Activated naive CD8-positive, alpha-beta T cell treated with anti-CD3 and anti-CD28 coated beads, Interleukin-2, amount 50 U/mL, for 24 hours (primary cell): ENCODE data around the gene TREM1.
A peak's percentile ranks its signal among the peaks of the same experiment; 100 is the strongest.
"Not testable (repeated sequence)": the region's sequence is repeated elsewhere in the genome, so short reads cannot be mapped to it uniquely, and the experiment has no call there.

Source experiments
- ATAC-seq: fragments of 150-1000 bp; cut with Tn5 transposase; one replicate; pipeline ENCODE4 v1.10.0; 2021
- DNase-seq: peaks from one replicate; pipeline ENCODE4 v3.0.0; 2021
- H3K27ac Mint-ChIP-seq: one replicate; pipeline ENCODE4 v1.8.0; 2021; ENCODE audit warnings: mild to moderate bottlenecking, mixed read lengths
- H3K27me3 Mint-ChIP-seq: one replicate; pipeline ENCODE4 v1.8.0; 2021; ENCODE audit warnings: mixed read lengths
- H3K36me3 Mint-ChIP-seq: one replicate; pipeline ENCODE4 v1.8.0; 2021; ENCODE audit warnings: low read depth, mixed read lengths
- H3K4me1 Mint-ChIP-seq: one replicate; pipeline ENCODE4 v1.8.0; 2021; ENCODE audit warnings: mixed read lengths
- H3K4me3 Mint-ChIP-seq: one replicate; pipeline ENCODE4 v1.8.0; 2021; ENCODE audit warnings: mild to moderate bottlenecking, moderate library complexity, mixed read lengths
- H3K9me3 Mint-ChIP-seq: one replicate; pipeline ENCODE4 v1.8.0; 2021; ENCODE audit warnings: mixed read lengths

Gene TREM1

DNA sequence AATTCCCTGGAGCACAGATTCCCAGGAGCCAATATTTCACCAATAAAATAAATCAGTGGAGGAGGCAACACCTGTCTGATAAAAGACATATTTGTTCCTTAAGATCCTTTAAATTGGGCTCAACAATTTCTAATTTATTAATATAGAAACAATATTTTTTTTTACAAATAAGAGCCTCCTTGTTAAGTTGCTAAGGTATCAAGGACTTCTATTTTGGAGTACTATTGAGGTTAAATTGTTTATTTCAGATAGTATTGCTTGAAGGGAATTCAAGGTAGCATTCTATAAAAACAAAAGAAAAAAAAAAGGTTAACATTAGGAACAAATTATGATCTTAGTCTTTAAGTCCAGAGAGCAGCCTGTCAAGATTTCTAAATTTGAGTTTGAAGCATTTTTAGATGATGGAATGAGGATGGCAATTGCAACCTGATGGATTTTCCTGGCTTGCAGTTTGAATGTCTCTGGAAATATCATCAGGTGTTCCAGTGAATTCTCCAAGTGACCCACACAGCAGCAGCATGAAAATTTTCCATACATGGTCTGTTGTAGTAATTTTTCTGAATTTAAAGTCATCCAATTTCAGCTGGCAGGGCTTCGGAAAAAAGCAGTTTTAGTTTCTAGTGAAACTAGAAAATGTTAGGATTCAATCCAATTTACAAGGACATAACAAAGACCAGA lies 29.6 kb upstream of the TREM1 start:
- Mint-ChIP-seq H3K4me1 (peaks cover 12% of the 10 kb centered on the region), H3K9me3 (no peaks in the 10 kb centered on the region), H3K4me3 (no peak overlapping the region), H3K27me3 (peaks cover 13% of the 10 kb centered on the region), H3K27ac (no peak overlapping the region), H3K36me3 (no peaks in the 10 kb centered on the region)
- no peak for ATAC-seq
- no peak for DNase-seq

DNA sequence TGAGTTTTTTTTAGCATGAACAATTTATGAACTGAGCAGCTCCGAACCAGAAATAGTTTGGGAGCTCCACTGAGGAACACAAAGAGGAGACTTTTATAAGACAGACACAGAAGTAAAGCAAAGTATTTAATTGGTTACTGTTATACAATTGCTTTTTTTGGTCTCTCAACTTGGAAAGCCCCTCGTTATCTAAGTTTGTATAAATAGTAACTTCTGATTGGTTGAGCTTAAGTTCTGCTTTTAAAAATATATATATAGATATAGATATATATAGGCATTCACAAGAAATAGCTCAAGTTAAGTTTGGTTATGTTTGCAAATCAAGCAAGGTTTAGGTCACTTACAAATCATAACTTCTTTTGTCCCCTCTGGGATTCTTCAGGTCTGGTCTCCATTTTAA lies 28.7 kb upstream of the TREM1 start:
- H3K4me1 Mint-ChIP-seq: peaks cover 12% of the 10 kb centered on the region
- H3K27ac Mint-ChIP-seq: no peak overlapping the region
- ATAC-seq: no peak
- no peaks in the 10 kb centered on the region for H3K9me3 Mint-ChIP-seq
- H3K36me3 Mint-ChIP-seq: no peaks in the 10 kb centered on the region
- H3K27me3 Mint-ChIP-seq: peaks cover 13% of the 10 kb centered on the region
- no peak for DNase-seq
- no peak overlapping the region for H3K4me3 Mint-ChIP-seq

DNA sequence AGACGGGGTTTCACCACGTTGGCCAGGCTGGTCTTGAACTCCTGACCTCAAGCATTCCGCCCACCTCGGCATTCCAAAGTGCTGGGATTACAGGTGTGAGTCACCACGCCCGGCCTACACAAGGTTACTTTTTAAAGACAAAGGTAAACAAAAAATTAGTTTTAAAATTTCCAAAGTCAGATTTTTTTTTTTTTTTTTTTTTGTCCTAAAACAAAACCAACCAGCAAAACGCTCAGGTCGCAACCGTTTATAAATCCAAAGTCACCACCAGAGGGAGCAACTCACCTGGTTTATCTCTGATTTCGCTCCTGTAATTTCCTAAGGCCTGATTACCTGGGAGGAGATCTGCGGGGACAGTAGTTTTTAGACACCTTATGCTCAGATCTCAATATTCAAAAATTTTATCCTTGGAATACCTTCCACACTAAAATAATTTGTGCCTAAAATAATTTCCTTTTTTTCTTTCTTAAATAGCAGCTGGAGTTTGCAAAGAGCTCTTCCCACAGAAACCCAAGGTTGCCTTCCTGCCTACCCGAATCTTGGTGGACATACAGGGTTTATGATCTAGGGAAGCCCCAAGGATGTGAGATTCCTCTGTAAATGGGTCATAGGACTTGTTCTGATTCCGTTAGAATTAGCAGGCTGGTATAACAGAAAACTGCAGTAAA lies 19.8 kb upstream of the TREM1 start:
- H3K36me3 Mint-ChIP-seq: no peaks in the 10 kb centered on the region
- no peak overlapping the region for H3K27ac Mint-ChIP-seq
- H3K27me3 Mint-ChIP-seq: peaks cover 2% of the 10 kb centered on the region
- no peak for ATAC-seq
- no peak overlapping the region for H3K4me3 Mint-ChIP-seq
- peak; percentile 51 for DNase-seq
- peaks cover 5% of the 10 kb centered on the region for H3K9me3 Mint-ChIP-seq
- peaks cover 12% of the 10 kb centered on the region for H3K4me1 Mint-ChIP-seq

DNA sequence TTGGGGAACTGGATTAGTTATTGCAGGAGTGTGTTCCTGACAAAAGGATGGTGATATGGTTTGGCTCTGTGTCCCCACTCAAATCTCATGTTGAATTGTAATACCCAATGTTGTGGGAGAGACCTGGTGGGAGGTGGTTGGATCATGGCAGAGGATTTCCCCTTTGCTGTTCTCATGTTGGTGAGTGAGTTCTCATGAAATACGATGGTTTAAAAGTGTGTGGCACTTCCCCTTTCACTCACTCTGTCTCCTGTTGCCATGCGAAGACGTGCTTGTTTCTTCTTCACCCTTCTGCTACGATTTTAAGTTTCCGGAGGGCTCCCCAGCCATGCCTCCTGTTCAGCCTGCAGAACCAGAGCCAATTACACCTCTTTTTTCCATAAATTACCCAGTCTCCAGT lies 16.2 kb upstream of the TREM1 start:
- H3K4me1 Mint-ChIP-seq: peaks cover 38% of the 10 kb centered on the region
- H3K27me3 Mint-ChIP-seq: no peaks in the 10 kb centered on the region

DNA sequence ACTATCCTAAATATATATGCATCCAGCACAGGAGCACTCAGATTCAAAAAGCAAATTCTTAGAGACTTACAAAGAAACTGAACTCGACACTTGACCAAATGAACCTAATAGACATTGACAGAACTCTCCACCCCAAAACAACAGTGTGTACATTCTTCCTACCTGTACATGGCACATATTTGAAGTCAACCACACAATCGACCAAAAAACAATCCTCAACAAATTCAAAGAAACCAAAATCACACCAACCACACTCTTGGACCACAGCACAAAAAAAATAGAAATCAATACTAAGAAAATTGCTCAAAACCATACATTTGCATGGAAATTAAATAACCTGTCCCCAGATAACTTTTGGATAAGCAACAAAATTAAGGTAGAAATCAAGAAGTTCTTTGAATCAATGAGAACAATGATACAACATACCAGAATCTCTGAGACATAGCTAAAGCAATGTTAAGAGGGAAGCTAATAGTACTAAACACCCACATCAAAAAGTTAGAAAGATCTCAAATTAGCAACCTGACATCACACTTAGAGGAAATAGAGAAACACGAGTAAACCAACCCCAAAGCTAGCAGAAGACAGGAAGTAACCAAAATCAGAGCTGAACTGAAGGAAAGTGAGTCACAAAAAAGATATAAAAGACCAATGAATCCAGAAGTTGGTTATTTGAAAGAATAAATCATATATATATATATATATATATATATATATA lies 12.5 kb upstream of the TREM1 start:
- Mint-ChIP-seq H3K27ac (peak overlapping the region; percentile 60), H3K36me3 (no peaks in the 10 kb centered on the region), H3K27me3 (no peaks in the 10 kb centered on the region), H3K4me1 (peaks cover 53% of the 10 kb centered on the region), H3K4me3 (peak overlapping the region; percentile 33), H3K9me3 (peaks cover 30% of the 10 kb centered on the region)
- ATAC-seq: peak; percentile 46
- no peak for DNase-seq

More for the DNA sequence above, 16.2 kb upstream of the TREM1 start:
- Mint-ChIP-seq H3K4me3 (no peak overlapping the region), H3K36me3 (no peaks in the 10 kb centered on the region), H3K9me3 (peaks cover 18% of the 10 kb centered on the region), H3K27ac (no peak overlapping the region)
- DNase-seq: no peak
- ATAC-seq: no peak

DNA sequence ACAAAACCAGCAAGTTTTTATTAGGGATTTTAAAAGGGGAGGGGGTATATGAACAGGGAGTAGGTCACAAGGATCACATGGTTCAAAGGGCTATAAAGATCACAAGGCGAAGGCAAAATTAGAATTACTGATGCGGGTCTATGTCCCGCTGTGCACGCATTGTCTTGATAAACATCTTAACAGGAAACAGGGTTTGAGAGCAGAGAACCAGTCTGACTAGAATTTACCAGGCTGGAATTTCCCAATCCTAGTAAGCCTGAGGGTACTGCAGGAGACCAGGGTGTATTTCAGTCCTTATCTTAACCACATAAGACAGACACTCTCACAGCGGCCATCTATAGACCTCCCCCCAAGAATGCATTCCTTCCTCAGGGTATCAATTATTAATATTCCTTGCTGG lies 10.8 kb upstream of the TREM1 start:
- not testable (repeated sequence) for DNase-seq, ATAC-seq, H3K27ac Mint-ChIP-seq, H3K36me3 Mint-ChIP-seq, H3K27me3 Mint-ChIP-seq, H3K4me3 Mint-ChIP-seq
- H3K9me3 Mint-ChIP-seq: peaks cover 30% of the 10 kb centered on the region
- peaks cover 48% of the 10 kb centered on the region for H3K4me1 Mint-ChIP-seq

DNA sequence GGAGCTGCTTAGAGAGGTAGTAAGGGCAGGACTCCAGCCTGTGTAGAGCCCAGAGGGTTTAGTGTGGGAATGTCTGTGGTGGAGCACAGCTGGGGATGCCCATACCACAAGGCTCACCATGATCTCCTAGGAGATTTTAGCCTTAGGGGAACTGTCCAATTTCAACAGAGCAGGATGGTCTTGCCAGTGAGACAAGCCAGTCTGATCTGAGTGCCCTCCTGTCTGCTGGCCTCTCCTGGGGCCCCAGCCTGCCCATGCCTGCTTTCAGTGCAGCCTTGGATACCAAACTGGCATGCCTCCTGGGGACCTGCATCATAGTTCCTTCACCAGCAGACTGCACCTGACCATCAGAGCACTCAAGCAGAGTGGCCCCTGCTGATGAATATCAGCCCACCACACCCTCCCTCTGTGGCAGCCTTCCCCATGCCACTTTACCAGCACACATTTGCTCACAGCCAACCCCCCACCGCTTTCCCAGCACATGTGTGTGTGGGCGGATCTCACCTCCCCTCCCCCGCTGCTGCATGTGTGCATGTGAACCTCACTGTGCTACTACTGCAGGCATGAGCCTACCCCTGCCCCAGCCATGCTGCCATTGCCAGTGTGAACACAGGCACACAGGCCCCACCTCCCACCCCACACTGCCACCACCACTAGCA lies 7.9 kb upstream of the TREM1 start:
- no peak overlapping the region for H3K4me3 Mint-ChIP-seq
- no peaks in the 10 kb centered on the region for H3K36me3 Mint-ChIP-seq
- H3K4me1 Mint-ChIP-seq: peaks cover 37% of the 10 kb centered on the region
- ATAC-seq: no peak
- H3K27ac Mint-ChIP-seq: no peak overlapping the region
- H3K27me3 Mint-ChIP-seq: no peaks in the 10 kb centered on the region
- peaks cover 25% of the 10 kb centered on the region for H3K9me3 Mint-ChIP-seq
- peak; percentile 18 for DNase-seq

DNA sequence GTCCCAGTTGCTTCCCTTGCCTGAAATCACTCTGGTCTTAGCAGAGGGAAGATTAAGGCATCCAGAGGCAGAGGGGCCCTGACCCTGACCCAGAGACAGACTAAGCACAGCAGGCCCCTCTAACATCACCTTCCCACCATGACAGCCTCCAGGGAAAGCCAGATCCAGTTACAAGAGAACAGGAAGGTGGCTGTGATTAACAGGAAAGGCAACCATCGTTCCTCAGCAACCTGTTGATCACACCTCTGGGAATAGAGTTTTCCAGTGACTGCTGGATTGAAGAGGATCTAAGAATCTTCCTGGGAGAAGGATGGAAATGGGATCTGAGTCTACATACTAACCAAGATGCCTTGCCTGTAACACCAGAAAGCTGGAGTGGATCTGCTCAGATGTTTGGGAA lies 5.2 kb upstream of the TREM1 start:
- H3K27me3 Mint-ChIP-seq: no peaks in the 10 kb centered on the region
- H3K9me3 Mint-ChIP-seq: peaks cover 6% of the 10 kb centered on the region
- no peak for DNase-seq
- H3K27ac Mint-ChIP-seq: no peak overlapping the region
- H3K36me3 Mint-ChIP-seq: no peaks in the 10 kb centered on the region
- H3K4me1 Mint-ChIP-seq: peaks cover 29% of the 10 kb centered on the region
- no peak for ATAC-seq
- no peak overlapping the region for H3K4me3 Mint-ChIP-seq

DNA sequence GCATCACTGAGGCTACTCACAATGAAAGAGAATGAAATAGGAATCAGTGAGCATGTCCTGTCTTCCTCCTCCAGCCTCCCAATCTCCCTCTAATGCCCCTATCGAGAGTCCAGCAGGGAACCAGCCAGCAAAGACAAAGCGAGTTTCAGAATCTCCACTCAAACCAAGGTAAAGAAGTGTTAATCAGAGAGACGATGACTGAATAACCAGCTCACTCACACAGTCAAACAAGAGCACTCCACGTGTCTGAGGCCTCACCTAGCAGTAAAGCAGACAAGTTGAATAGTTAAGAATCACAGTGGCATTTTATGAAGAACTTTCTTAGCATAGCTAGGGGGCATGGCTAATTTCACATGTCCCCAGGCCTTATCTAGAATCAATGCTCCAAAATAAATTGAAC lies 3.3 kb upstream of the TREM1 start:
- Mint-ChIP-seq H3K4me1 (peaks cover 25% of the 10 kb centered on the region), H3K27ac (no peak overlapping the region), H3K4me3 (no peak overlapping the region), H3K27me3 (no peaks in the 10 kb centered on the region), H3K36me3 (no peaks in the 10 kb centered on the region), H3K9me3 (no peaks in the 10 kb centered on the region)
- ATAC-seq (no peak), DNase-seq (no peak)

DNA sequence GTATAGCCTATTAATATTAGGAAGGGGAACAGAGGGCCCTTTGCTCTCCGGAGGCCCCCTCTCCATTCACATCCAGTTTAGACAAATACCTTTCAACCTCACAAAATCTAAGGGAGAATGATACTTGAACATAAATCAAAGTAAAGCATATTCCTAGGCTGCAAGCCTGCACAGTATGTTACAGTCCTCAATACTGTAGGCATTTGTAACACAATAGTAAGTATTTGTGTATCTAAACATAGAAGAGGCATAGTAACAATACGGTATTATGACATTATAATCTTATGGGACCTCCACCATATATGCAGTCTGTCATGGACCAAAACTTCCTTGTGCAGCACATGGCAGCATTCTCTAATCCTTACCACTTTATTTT lies 2.3 kb upstream of the TREM1 start:
- no peak for DNase-seq
- Mint-ChIP-seq H3K36me3 (no peaks in the 10 kb centered on the region), H3K27me3 (peaks cover 2% of the 10 kb centered on the region), H3K4me3 (no peak overlapping the region), H3K4me1 (peaks cover 23% of the 10 kb centered on the region), H3K9me3 (no peaks in the 10 kb centered on the region), H3K27ac (peak overlapping the region; percentile 11)
- no peak for ATAC-seq

DNA sequence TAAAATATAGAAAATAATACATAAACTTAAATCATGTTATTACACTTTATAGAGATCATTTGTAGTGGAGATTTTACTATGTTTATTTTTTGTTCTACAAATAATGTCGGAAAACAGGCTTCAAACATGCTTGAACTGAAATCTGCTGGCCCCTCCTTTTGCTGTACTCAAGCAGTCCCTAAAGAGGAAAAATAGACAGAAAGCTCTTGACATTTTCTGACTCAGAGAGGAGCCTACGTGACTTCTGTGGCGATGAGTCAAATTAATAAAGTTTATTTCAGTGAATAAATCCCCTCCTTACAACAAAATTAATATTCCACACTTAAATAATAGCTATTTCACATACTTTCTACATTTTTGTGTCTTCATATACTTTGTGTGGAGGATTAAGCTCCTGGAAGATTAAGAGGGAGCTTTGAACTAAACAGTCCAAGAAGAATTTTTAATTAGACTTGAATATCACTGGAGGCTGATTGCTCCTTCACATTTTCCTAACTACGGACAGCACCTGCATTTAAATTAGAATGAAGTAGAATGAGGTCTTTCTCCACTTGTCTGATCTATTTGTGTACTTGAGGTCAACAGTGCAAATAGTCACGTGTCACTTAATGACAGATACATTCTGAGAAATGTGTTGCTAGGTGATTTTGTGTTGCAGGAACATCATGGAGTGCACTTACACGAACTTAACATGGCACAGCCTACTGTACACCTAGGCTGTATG lies 1.7 kb upstream of the TREM1 start:
- Mint-ChIP-seq H3K9me3 (no peaks in the 10 kb centered on the region), H3K36me3 (no peaks in the 10 kb centered on the region), H3K27ac (peak overlapping the region; percentile 63), H3K27me3 (peaks cover 2% of the 10 kb centered on the region), H3K4me3 (no peak overlapping the region), H3K4me1 (peaks cover 25% of the 10 kb centered on the region)
- no peak for DNase-seq
- peak; percentile 62 for ATAC-seq

DNA sequence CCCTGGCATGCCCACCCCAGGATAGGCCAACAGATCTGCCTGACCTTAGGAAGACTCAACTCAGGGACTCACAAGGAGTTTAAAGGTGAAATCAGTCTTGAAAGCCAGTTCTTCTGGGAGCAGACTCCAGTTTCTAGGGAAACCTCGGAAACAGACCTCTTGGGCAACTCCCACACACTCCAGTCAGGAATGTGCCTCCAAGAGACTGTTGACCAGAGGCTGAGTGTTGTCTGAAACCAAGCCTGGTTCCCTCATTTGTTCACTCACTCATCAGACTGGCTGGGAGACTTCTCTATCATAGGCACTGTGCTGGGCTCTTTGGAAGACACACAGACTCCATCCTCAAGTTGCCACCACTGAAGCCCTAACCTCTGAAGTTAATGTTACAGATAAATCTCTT lies 1.8 kb downstream of the TREM1 start:
- no peak for DNase-seq
- Mint-ChIP-seq H3K27ac (no peak overlapping the region), H3K4me3 (no peak overlapping the region), H3K4me1 (peaks cover 25% of the 10 kb centered on the region), H3K9me3 (no peaks in the 10 kb centered on the region), H3K27me3 (peaks cover 2% of the 10 kb centered on the region), H3K36me3 (no peaks in the 10 kb centered on the region)
- ATAC-seq: no peak

DNA sequence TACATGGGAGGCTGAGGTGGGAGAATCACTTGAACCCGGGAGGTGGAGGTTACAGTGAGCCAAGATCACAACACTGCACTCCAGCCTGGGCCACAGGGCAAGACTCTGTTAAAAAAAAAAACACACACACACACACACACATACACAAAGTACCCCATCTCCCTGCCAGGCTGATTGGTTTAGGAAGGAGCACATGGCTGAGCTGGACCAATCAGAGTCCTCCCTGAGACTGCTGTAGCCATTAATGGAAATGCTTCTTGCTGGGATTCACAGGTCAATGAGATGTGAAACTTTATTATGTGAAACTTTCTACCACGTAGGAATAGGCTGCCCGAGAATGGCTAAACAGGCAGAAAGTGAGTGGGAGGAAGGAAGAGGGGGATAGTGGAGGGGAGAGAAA lies 2.9 kb downstream of the TREM1 start:
- Mint-ChIP-seq H3K4me1 (peaks cover 31% of the 10 kb centered on the region), H3K27me3 (peaks cover 2% of the 10 kb centered on the region), H3K27ac (peak overlapping the region; percentile 16), H3K4me3 (no peak overlapping the region), H3K36me3 (no peaks in the 10 kb centered on the region), H3K9me3 (no peaks in the 10 kb centered on the region)
- no peak for ATAC-seq
- no peak for DNase-seq

DNA sequence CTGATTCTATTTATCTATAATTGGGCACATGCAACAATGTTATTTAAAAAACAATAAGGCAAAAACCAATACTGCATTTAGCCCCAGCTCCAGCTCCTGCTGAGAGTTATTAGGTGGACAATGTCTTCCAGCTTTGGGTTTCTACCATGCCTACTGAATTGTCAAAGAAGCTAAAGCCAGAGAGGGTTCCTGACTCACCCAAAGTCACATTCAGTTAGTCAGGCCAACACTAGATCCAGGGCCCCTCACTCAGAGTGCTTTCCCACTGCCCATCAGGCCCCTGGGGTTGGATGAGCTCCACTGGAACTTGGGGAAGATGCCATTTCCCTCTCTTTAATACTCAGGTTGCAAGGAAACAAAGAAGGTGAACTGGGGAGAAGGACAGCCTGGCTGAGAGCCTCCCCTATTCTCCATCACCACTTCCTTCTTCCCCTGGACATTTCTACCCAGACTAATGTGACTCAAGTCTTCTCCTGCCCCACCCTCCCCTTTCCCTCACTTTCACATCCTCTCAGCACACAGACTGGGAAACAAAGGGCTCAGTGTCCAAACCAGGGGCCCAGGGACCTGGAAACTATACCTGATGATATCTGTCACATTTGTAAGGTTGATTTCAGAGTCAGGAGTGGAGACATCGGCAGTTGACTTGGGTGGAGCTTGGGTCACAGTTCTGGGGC lies 6.0 kb downstream of the TREM1 start:
- Mint-ChIP-seq H3K27ac (no peak overlapping the region), H3K4me3 (no peak overlapping the region), H3K9me3 (no peaks in the 10 kb centered on the region), H3K27me3 (peaks cover 2% of the 10 kb centered on the region), H3K36me3 (no peaks in the 10 kb centered on the region), H3K4me1 (peaks cover 14% of the 10 kb centered on the region)
- ATAC-seq (no peak), DNase-seq (no peak)
